ENCODE data around the gene GTF2A1.

DNA sequence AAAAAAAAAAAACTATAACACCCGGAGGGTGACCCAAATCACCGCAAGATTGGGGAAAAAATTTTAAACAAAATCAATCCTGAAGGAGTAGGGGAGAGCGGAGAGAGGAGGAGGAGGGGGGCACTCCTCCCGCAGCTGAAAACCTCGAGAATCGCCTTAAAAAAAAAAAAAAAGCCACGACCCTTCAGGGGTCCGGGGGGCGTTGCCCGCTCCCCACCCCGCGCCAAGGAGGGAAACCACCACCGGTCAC, 254 bp downstream of the GTF2A1 start:
- TF ChIP-seq, protein P1, sequence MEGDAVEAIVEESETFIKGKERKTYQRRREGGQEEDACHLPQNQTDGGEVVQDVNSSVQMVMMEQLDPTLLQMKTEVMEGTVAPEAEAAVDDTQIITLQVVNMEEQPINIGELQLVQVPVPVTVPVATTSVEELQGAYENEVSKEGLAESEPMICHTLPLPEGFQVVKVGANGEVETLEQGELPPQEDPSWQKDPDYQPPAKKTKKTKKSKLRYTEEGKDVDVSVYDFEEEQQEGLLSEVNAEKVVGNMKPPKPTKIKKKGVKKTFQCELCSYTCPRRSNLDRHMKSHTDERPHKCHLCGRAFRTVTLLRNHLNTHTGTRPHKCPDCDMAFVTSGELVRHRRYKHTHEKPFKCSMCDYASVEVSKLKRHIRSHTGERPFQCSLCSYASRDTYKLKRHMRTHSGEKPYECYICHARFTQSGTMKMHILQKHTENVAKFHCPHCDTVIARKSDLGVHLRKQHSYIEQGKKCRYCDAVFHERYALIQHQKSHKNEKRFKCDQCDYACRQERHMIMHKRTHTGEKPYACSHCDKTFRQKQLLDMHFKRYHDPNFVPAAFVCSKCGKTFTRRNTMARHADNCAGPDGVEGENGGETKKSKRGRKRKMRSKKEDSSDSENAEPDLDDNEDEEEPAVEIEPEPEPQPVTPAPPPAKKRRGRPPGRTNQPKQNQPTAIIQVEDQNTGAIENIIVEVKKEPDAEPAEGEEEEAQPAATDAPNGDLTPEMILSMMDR (IDR thresholded peaks at IDR 0.05; ENCODE audit: insufficient read depth, low read depth, low read length) = no peak
- TF ChIP-seq EZH2 (IDR thresholded peaks at IDR 0.05; ENCODE audit: insufficient read depth, low read length) = no peak

Measured in astrocyte (in vitro differentiated cells and primary cell).